ENCODE data around the gene ARL17A.
"Not testable (repeated sequence)": the region's sequence is repeated elsewhere in the genome, so short reads cannot be mapped to it uniquely, and the experiment has no call there.

DNA sequence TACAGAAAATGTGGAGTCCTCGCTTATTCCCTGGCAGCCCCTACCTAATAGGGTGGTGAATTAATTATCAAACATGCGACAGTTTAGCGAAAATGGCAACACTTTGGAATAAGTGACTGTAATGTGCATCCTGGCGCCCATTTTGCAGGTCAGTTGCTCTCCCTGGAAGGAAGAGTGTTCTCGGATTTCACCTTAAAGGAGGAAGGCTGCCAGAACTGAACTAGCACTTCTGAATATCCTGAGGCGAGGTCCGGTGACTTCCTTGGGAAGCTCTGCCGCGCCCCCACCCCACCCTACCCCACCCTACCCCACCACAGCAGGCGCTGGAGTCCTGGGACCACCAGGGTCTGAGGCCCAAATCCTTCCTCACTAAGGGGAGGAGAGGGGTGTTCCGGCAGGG, 67.3 kb downstream of the ARL17A start, which contains the start of gene LRRC37A2:
- TF ChIP-seq CTCF, POLR2A (IDR thresholded peaks at IDR 0.05): not testable (repeated sequence)

Measured in sigmoid colon (tissue), 3 donors.